Progenitor cell of endocrine pancreas (in vitro differentiated cells): Measurements from ENCODE around the gene FAM110A. TPM values are rescaled to one million over a fixed set of nuclear protein-coding genes. Genes with fewer than 3 reads are reported as not detected.
"Not testable (repeated sequence)": the region's sequence is repeated elsewhere in the genome, so short reads cannot be mapped to it uniquely, and the experiment has no call there.

Source experiments
- DNase-seq: peaks from one replicate; pipeline ENCODE4 v3.0.0; 2021; ENCODE audit warnings: low spot score; ENCODE audit not compliant: unreplicated experiment
- H3K27ac Mint-ChIP-seq: 2 replicates; pipeline ENCODE4 v1.8.0; 2021; ENCODE audit warnings: mild to moderate bottlenecking, moderate library complexity, mixed read lengths
- H3K27me3 Mint-ChIP-seq: 2 replicates; pipeline ENCODE4 v1.8.0; 2021; ENCODE audit warnings: mixed read lengths
- H3K36me3 Mint-ChIP-seq: 2 replicates; pipeline ENCODE4 v1.8.0; 2022; ENCODE audit warnings: mixed read lengths; ENCODE audit not compliant: insufficient read depth
- H3K4me1 Mint-ChIP-seq: 2 replicates; pipeline ENCODE4 v1.8.0; 2021; ENCODE audit warnings: low read depth, mixed read lengths
- H3K4me3 Mint-ChIP-seq: 2 replicates; pipeline ENCODE4 v1.8.0; 2021; ENCODE audit warnings: low read depth, mild to moderate bottlenecking, moderate library complexity, mixed read lengths
- H3K9me3 Mint-ChIP-seq: 2 replicates; pipeline ENCODE4 v1.8.0; 2021; ENCODE audit warnings: low read depth, mixed read lengths
- CTCF ChIP-seq: fragments of 200-600 bp; sonication (generic); IDR thresholded peaks from one replicate; pipeline ENCODE4 v1.5.0; 2021; ENCODE audit warnings: antibody characterized with exemption, mild to moderate bottlenecking; ENCODE audit not compliant: unreplicated experiment
- total RNA-seq: library from RNA; stranded (reverse); gene quantifications from 2 replicates; pipeline ENCODE4 v1.2.1, GENCODE V29; 2021

The FAM110A gene
- total RNA-seq, 1 donor from 2014 or later = 17.4 TPM

GRCh38 chr20:825710-826421 lies 7.6 kb upstream of the FAM110A start:
- Mint-ChIP-seq H3K36me3 (no peaks in the 10 kb centered on the region), H3K4me1 (peaks cover 11% of the 10 kb centered on the region), H3K9me3 (no peaks in the 10 kb centered on the region), H3K27me3 (no peaks in the 10 kb centered on the region), H3K4me3 (no peak overlapping the region), H3K27ac (no peak overlapping the region)
- DNase-seq = no peak
- TF ChIP-seq CTCF = no peak

- no peak for TF ChIP-seq CTCF
- Mint-ChIP-seq H3K27me3 (no peaks in the 10 kb centered on the region), H3K4me1 (peaks cover 11% of the 10 kb centered on the region), H3K36me3 (no peaks in the 10 kb centered on the region), H3K9me3 (no peaks in the 10 kb centered on the region), H3K4me3 (no peak overlapping the region), H3K27ac (peak overlapping the region; percentile 79)
- DNase-seq = no peak
Measured at GRCh38 chr20:826695-827323, 6.7 kb upstream of the FAM110A start.

GRCh38 chr20:827981-828380 lies 5.5 kb upstream of the FAM110A start:
- H3K36me3 Mint-ChIP-seq, DNase-seq, H3K9me3 Mint-ChIP-seq, H3K4me1 Mint-ChIP-seq, H3K4me3 Mint-ChIP-seq, H3K27ac Mint-ChIP-seq, H3K27me3 Mint-ChIP-seq: not testable (repeated sequence)

- no peak for TF ChIP-seq CTCF
- Mint-ChIP-seq H3K36me3 (no peaks in the 10 kb centered on the region), H3K27me3 (no peaks in the 10 kb centered on the region), H3K4me1 (peaks cover 8% of the 10 kb centered on the region), H3K4me3 (no peak overlapping the region), H3K27ac (no peak overlapping the region), H3K9me3 (no peaks in the 10 kb centered on the region)
- no peak for DNase-seq
Measured at GRCh38 chr20:828987-829386, 4.5 kb upstream of the FAM110A start.

- no peak for DNase-seq
- Mint-ChIP-seq H3K36me3 (no peaks in the 10 kb centered on the region), H3K27ac (no peak overlapping the region), H3K9me3 (no peaks in the 10 kb centered on the region), H3K27me3 (peaks cover 5% of the 10 kb centered on the region), H3K4me1 (peaks cover 12% of the 10 kb centered on the region), H3K4me3 (no peak overlapping the region)
- no peak for TF ChIP-seq CTCF
Measured at GRCh38 chr20:829551-829950, 4.0 kb upstream of the FAM110A start.
